Kidney (tissue), 14 donors: Measurements from ENCODE around the gene USP49. TPM values are rescaled to one million over a fixed set of nuclear protein-coding genes. Genes with fewer than 3 reads are reported as not detected.

Source experiments
- DNase-seq, 5 donors: peaks; one replicate each; pipeline ENCODE4 v3.0.0-alpha.2; 2013 to 2020
- FAIRE-seq: peaks from 2 replicates; lab custom pipeline; 2012; peaks lifted over from hg19 to GRCh38; lab: Jason Lieb, UNC
- H3K27ac ChIP-seq, 2 donors: one replicate each; pipeline ENCODE4 v1.7.0; 2013; ENCODE audit warnings: low read depth in 2 of 2, low read length in 2 of 2, inconsistent platforms in 1 of 2
- H3K27me3 ChIP-seq: one replicate; pipeline ENCODE4 v1.7.1; 2013; ENCODE audit warnings: low read length, inconsistent platforms; ENCODE audit not compliant: control insufficient read depth, insufficient read depth
- H3K36me3 ChIP-seq, 3 donors: one replicate each; pipeline versions ENCODE4 v1.7.0 to v1.7.1; 2013; ENCODE audit warnings: low read length in 3 of 3, control low read depth in 1 of 3, inconsistent platforms in 1 of 3; ENCODE audit not compliant: insufficient read depth in 3 of 3, control insufficient read depth in 2 of 3
- H3K4me1 ChIP-seq, 3 donors: one replicate each; pipeline versions ENCODE4 v1.7.0 to v1.7.1; 2013; ENCODE audit warnings: low read length in 3 of 3, inconsistent platforms in 1 of 3, low read depth in 1 of 3; ENCODE audit not compliant: control insufficient read depth in 2 of 3, insufficient read depth in 2 of 3
- H3K4me3 ChIP-seq, 3 donors: one replicate each; pipeline versions ENCODE4 v1.7.0 to v1.8.1; 2013; ENCODE audit warnings: low read length in 3 of 3, control low read depth in 1 of 3, inconsistent platforms in 1 of 3
- H3K9ac ChIP-seq, 3 donors: one replicate each; pipeline versions ENCODE4 v1.7.0 to v1.7.1; 2013; ENCODE audit warnings: low read length in 3 of 3, control low read depth in 1 of 3, inconsistent platforms in 1 of 3
- H3K9me3 ChIP-seq, 3 donors: one replicate each; pipeline versions ENCODE4 v1.7.0 to v1.7.1; 2013; ENCODE audit warnings: low read length in 3 of 3, control low read depth in 1 of 3, inconsistent platforms in 1 of 3; ENCODE audit not compliant: control insufficient read depth in 2 of 3, insufficient read depth in 1 of 3
- intact Hi-C: fragments of 100-400 bp; cut with DNase I; formaldehyde crosslinking; loops from one replicate; pipeline ENCODE4 v1.11.1; 2022
- polyA plus RNA-seq: library from polyadenylated mRNA; stranded (reverse); fragments of 350-450 nt; fragmentation: Illumina TruSeq; extraction: RNeasy Lipid Tissue Mini Kit (QIAGEN cat#74804); gene quantifications from one replicate; pipeline ENCODE4 v1.2.3, GENCODE V29; 2014; ENCODE audit warnings: low read depth, low replicate concordance; ENCODE audit not compliant: insufficient read depth
- total RNA-seq: library from RNA; stranded (reverse); fragmentation: NEBNext Ultra II Directional; extraction: Animal tissue kit (Norgen Biotek cat#: 25700); gene quantifications from one replicate; pipeline ENCODE4 v1.2.1, GENCODE V29; 2021
- TF ChIP-seq, protein P1 (sequence below): IDR thresholded peaks from 3 replicates; pipeline ENCODE4 v1.5.1; 2012; ENCODE audit warnings: mild to moderate bottlenecking, moderate library complexity, borderline replicate concordance; ENCODE audit not compliant: insufficient read depth; ENCODE audit errors: extremely low read depth
- donor health status: control.
- donor health status: control.
- donor health status: control.
- donor health status: control.
- donor health status: control.
- donor health status: DM: yes; HTN: yes; CAD: no.
- donor health status: Normal renal cell carcinoma (clear cell type).

Gene USP49
- total and polyA plus RNA-seq, 2 donors from 2014 or later = 1.1 to 3.4 TPM

DNA sequence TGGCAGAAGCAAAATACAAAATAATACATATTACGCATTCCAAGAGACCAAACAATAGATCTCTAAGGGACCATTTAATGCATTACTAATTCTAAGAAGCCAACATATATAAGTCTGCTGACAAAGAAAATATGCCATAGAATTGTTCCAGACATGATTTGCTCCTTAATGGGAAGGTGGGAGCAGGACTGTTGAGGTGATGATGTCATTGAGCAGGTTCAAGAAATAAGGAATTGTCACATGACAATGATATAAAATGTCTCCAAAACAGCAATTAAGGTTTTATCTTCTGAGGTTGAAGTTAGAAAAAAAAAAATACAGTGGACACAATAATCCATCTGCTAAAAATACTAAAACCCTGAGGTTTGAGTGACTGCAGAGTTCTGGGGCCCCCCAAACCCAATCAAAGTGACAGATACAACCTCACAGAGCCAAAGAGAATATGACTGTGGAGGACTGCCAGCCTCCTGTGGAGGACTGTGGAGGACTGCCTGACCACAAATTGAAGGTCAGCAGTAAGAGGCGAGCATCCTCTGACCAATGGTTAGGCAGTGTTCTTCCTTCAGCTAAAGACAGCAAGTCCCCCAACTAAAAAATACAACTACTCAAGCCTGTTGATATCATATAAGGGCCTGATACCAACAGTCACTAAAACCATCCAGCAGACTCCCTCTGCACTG lies 68.7 kb downstream of the USP49 start:
- Histone ChIP-seq H3K4me3 (no peak overlapping the region), H3K36me3 (no peaks in the 10 kb centered on the region), H3K27ac (no peak overlapping the region), H3K9ac (no peak overlapping the region), H3K27me3 (no peaks in the 10 kb centered on the region), H3K9me3 (no peaks in the 10 kb centered on the region), H3K4me1 (no peaks in the 10 kb centered on the region)
- DNase-seq = no peak
- intact Hi-C loops = no loop called here
- TF ChIP-seq, protein P1, sequence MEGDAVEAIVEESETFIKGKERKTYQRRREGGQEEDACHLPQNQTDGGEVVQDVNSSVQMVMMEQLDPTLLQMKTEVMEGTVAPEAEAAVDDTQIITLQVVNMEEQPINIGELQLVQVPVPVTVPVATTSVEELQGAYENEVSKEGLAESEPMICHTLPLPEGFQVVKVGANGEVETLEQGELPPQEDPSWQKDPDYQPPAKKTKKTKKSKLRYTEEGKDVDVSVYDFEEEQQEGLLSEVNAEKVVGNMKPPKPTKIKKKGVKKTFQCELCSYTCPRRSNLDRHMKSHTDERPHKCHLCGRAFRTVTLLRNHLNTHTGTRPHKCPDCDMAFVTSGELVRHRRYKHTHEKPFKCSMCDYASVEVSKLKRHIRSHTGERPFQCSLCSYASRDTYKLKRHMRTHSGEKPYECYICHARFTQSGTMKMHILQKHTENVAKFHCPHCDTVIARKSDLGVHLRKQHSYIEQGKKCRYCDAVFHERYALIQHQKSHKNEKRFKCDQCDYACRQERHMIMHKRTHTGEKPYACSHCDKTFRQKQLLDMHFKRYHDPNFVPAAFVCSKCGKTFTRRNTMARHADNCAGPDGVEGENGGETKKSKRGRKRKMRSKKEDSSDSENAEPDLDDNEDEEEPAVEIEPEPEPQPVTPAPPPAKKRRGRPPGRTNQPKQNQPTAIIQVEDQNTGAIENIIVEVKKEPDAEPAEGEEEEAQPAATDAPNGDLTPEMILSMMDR = no peak
- no peak for FAIRE-seq

DNA sequence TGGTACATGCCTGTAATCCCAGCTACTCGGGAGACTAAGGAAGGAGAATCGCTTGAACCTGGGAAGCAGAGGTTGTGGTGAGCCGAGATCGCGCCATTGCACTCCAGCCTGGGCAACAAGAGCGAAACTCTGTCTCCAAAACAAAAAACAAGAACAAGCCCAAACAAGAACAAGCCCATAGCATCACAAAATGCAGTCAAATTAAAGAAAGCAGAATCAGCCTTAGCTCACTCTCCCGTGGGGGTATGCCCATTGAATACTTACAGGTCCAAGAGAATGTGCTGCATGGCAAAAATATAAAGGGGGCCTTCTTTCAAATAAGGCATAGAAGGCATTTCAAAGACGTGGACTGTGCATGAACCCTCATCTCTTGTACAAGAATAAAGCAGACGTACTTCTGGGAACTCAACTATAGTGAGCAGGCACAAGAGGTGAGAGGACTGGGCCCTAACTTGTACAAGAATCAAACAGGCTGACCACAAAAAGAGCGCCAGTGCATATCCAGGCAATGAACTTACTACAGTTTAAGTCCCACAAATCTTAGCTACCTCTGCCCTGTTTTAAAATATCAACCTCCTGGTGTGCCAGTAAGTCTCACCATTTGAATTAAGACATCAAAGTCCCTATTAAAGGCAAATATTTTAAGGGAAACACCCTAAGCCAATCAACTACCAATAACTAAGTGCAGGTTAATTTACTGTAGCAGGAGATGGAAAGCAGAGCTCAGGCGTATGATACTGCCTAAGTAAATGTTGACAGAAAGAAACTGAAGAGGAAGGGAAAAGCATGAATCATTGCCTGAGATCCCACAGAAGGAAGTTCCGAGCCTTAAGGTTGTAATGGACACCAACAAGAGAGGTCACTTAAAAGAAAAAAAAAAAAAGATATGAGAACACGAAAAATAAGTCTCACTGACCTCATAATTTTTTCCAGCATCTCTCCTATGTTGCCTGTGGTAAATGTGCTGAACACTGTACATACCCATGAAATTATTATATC lies 70.3 kb downstream of the USP49 start:
- Histone ChIP-seq H3K4me3 (no peak overlapping the region), H3K9ac (no peak overlapping the region), H3K9me3 (no peaks in the 10 kb centered on the region), H3K4me1 (no peaks in the 10 kb centered on the region), H3K36me3 (no peaks in the 10 kb centered on the region), H3K27ac (no peak overlapping the region), H3K27me3 (no peaks in the 10 kb centered on the region)
- intact Hi-C loops = no loop called here
- TF ChIP-seq, protein P1 = no peak
- FAIRE-seq = no peak
- peak in 1 of 5 donors; percentile 5 for DNase-seq

DNA sequence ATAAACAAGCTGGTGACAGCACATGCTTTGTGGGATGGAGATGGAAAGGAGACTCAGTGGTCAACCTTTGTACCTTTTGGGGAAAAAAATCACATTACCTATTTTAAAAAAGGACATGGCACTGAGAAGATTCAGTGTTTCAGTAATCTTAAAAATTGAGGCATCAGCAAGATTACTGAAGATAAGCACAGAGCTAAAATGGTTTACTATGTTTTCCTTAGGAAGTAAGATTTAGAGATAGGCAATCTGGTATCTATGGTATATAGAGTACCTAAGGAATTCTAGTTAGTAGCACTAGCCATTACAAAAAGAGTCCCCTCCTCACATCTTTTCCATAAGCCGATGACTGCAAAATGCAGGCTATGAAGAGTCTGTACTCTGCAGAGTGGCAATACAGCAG lies 72.0 kb downstream of the USP49 start:
- DNase-seq (no peak), FAIRE-seq (no peak)
- intact Hi-C loops = no loop called here
- no peak overlapping the region for H3K9ac ChIP-seq
- TF ChIP-seq, protein P1 = no peak
- H3K36me3 ChIP-seq = no peaks in the 10 kb centered on the region
- H3K27me3 ChIP-seq = no peaks in the 10 kb centered on the region
- H3K4me1 ChIP-seq = no peaks in the 10 kb centered on the region
- no peaks in the 10 kb centered on the region for H3K9me3 ChIP-seq
- no peak overlapping the region for H3K4me3 ChIP-seq
- no peak overlapping the region for H3K27ac ChIP-seq
